ENCODE measurements around the gene DNAH6. TPM values are rescaled to one million over a fixed set of nuclear protein-coding genes. Genes with fewer than 3 reads are reported as not detected.

The DNAH6 gene
- total RNA-seq, 2 donors from 2014 or later = 0.85 TPM; not detected in 1

- no peak for TF ChIP-seq CTCF (IDR thresholded peaks at IDR 0.05)
- no peaks in the 10 kb centered on the region for H3K4me1 ChIP-seq (ENCODE audit: control insufficient read depth in 1 of 2, low read depth in 2 of 2)
- DNase-seq (ENCODE audit: low spot score) (no peak), ATAC-seq (ENCODE audit: insufficient number of reproducible peaks, low FRiP score, low read depth) (no peak)
- H3K27ac ChIP-seq = no peak overlapping the region
- no peak overlapping the region for H3K4me3 ChIP-seq
- H3K36me3 ChIP-seq = no peaks in the 10 kb centered on the region
- H3K9me3 ChIP-seq = no peaks in the 10 kb centered on the region
- no peaks in the 10 kb centered on the region for H3K27me3 ChIP-seq (replicated peaks; ENCODE audit: insufficient read depth)
These were observed 300.2 kb downstream of the DNAH6 start for GRCh38 chr2:84816426-84817026.

- H3K4me3 ChIP-seq = no peak overlapping the region
- no peak overlapping the region for H3K27ac ChIP-seq
- no peak for DNase-seq (ENCODE audit: low spot score)
- no peak for TF ChIP-seq CTCF (IDR thresholded peaks at IDR 0.05)
- H3K36me3 ChIP-seq = no peaks in the 10 kb centered on the region
- no peaks in the 10 kb centered on the region for H3K27me3 ChIP-seq (replicated peaks; ENCODE audit: insufficient read depth)
- ATAC-seq (ENCODE audit: insufficient number of reproducible peaks, low FRiP score, low read depth) = no peak
- H3K9me3 ChIP-seq = no peaks in the 10 kb centered on the region
- H3K4me1 ChIP-seq (ENCODE audit: control insufficient read depth in 1 of 2, low read depth in 2 of 2) = no peaks in the 10 kb centered on the region
These were observed 300.9 kb downstream of the DNAH6 start for GRCh38 chr2:84817239-84817655.

- ATAC-seq (ENCODE audit: insufficient number of reproducible peaks, low FRiP score, low read depth) (no peak), DNase-seq (ENCODE audit: low spot score) (no peak)
- H3K36me3 ChIP-seq = no peaks in the 10 kb centered on the region
- H3K27me3 ChIP-seq (replicated peaks; ENCODE audit: insufficient read depth) = no peaks in the 10 kb centered on the region
- no peak for TF ChIP-seq CTCF (IDR thresholded peaks at IDR 0.05)
- H3K4me3 ChIP-seq = no peak overlapping the region
- H3K9me3 ChIP-seq = no peaks in the 10 kb centered on the region
- no peak overlapping the region for H3K27ac ChIP-seq
- no peaks in the 10 kb centered on the region for H3K4me1 ChIP-seq (ENCODE audit: control insufficient read depth in 1 of 2, low read depth in 2 of 2)
These were observed 305.5 kb downstream of the DNAH6 start for GRCh38 chr2:84821806-84822205.

- no peaks in the 10 kb centered on the region for H3K4me1 ChIP-seq (ENCODE audit: control insufficient read depth in 1 of 2, low read depth in 2 of 2)
- H3K4me3 ChIP-seq = no peak overlapping the region
- no peaks in the 10 kb centered on the region for H3K9me3 ChIP-seq
- H3K27me3 ChIP-seq (replicated peaks; ENCODE audit: insufficient read depth) = no peaks in the 10 kb centered on the region
- DNase-seq (ENCODE audit: low spot score) = no peak
- TF ChIP-seq CTCF (IDR thresholded peaks at IDR 0.05) = no peak
- no peak for ATAC-seq (ENCODE audit: insufficient number of reproducible peaks, low FRiP score, low read depth)
- no peaks in the 10 kb centered on the region for H3K36me3 ChIP-seq
- no peak overlapping the region for H3K27ac ChIP-seq
These were observed 306.9 kb downstream of the DNAH6 start for GRCh38 chr2:84823229-84823628.

- ATAC-seq (ENCODE audit: insufficient number of reproducible peaks, low FRiP score, low read depth) (no peak), DNase-seq (ENCODE audit: low spot score) (no peak)
- Histone ChIP-seq H3K36me3 (no peaks in the 10 kb centered on the region), H3K4me1 (ENCODE audit: control insufficient read depth in 1 of 2, low read depth in 2 of 2) (no peaks in the 10 kb centered on the region), H3K4me3 (no peak overlapping the region), H3K27me3 (replicated peaks; ENCODE audit: insufficient read depth) (no peaks in the 10 kb centered on the region), H3K9me3 (no peaks in the 10 kb centered on the region), H3K27ac (no peak overlapping the region)
- TF ChIP-seq CTCF (IDR thresholded peaks at IDR 0.05) = no peak
These were observed 307.5 kb downstream of the DNAH6 start for GRCh38 chr2:84823788-84824187.

Data from thoracic aorta (tissue), 2 donors.